SK-N-MC (cell line): ENCODE results near the gene EFS.

Experiments
- DNase-seq: peaks from one replicate; pipeline ENCODE4 v3.0.0-alpha.2; 2011; ENCODE audit warnings: low read depth, low spot score
- H3K27ac ChIP-seq: fragments of 200-600 bp; sonication (generic); 2 replicates; pipeline ENCODE4 v1.5.1; 2016; ENCODE audit warnings: mixed run types
- H3K36me3 ChIP-seq: fragments of 200-600 bp; sonication (generic); 2 replicates; pipeline ENCODE4 v1.6.1; 2017; ENCODE audit warnings: antibody characterized with exemption, low read length, mixed read lengths; ENCODE audit not compliant: insufficient read depth
- H3K4me3 ChIP-seq: fragments of 200-600 bp; sonication (generic); 2 replicates; pipeline ENCODE4 v1.5.1; 2016
- H3K9ac ChIP-seq: fragments of 200-600 bp; sonication (generic); 2 replicates; pipeline ENCODE4 v1.8.0; 2017; ENCODE audit warnings: mixed run types, mixed read lengths; ENCODE audit not compliant: insufficient read length
- H3K9me3 ChIP-seq: fragments of 200-600 bp; sonication (generic); 2 replicates; pipeline ENCODE4 v1.6.1; 2017; ENCODE audit warnings: low read depth, mild to moderate bottlenecking, antibody characterized with exemption, low read length, moderate library complexity, mixed read lengths
- EZH2 ChIP-seq: fragments of 200-600 bp; sonication (generic); IDR thresholded peaks from one replicate; pipeline ENCODE4 v1.6.1; 2017; ENCODE audit warnings: antibody characterized with exemption
- FOXP2 ChIP-seq: optimal IDR thresholded peaks from 2 replicates; pipeline ENCODE3; 2011; ENCODE audit warnings: mild to moderate bottlenecking, moderate library complexity; ENCODE audit not compliant: insufficient read depth; ENCODE audit errors: extremely low read length, control extremely low read depth
- POLR2AphosphoS5 ChIP-seq: IDR thresholded peaks from 2 replicates; pipeline ENCODE4 v1.6.1; 2012; ENCODE audit warnings: mild to moderate bottlenecking, low read depth, low read length, borderline replicate concordance

Gene EFS

GRCh38 chr14:23352506-23353432 lies 12.2 kb downstream of the EFS start, which contains the start of gene SLC22A17:
TSS of gene SLC22A17 (minus strand) at chr14:23352887.
- Histone ChIP-seq H3K36me3 (no peaks in the 10 kb centered on the region; the same call in 1 of the 2 replicates), H3K4me3 (peak within 1 kb of the TSS; percentile 85), H3K27ac (no peak within 1 kb of the TSS), H3K9me3 (no peaks in the 10 kb centered on the region), H3K9ac (peak within 1 kb of the TSS; percentile 56)
- peak; percentile 62; the same call in 1 of the 2 replicates for TF ChIP-seq POLR2AphosphoS5
- no peak for TF ChIP-seq EZH2
- no peak for TF ChIP-seq FOXP2
- no peak for DNase-seq

- no peaks in the 10 kb centered on the region for H3K9me3 ChIP-seq
- peak overlapping the region; percentile 56 for H3K9ac ChIP-seq
- H3K27ac ChIP-seq = no peak overlapping the region
- no peaks in the 10 kb centered on the region; the same call in 1 of the 2 replicates for H3K36me3 ChIP-seq
- no peak for DNase-seq
- no peak for TF ChIP-seq POLR2AphosphoS5
- TF ChIP-seq FOXP2 = no peak
- no peak for TF ChIP-seq EZH2
- peak overlapping the region; percentile 85 for H3K4me3 ChIP-seq
These were observed 13.1 kb downstream of the EFS start for GRCh38 chr14:23351681-23352505.

DNA sequence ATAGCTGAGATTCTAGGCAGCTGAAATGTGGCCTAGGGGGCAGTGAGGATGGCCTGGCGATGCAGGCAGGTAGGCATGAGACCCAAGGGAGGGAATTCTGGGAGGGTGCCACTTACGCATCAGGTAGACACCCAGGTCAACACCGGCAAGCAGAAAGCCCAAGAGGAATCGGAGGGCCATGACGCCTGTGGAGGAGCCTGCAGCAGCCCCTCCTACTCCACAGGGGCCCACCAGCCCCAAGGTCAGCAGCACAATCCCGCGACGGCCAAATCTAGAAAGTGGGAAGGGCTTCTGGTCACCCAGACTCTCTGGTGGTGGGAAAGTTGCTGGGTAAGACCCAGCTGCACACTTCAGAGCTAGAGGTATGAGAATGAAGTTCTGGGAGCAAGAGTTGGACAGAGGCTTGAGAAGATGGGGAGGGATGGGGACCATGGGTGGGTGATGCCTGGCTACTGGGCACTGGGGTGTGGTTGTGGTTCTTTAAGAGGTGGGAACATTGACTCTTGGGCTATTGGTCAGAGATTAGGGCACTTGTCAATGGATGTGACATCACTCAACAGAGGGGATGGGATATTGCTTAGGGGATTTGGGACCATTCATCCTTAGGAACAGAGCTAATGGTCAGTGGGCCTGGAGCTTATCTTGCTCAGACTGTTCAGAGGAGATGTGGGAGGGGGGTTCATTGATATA lies 15.7 kb downstream of the EFS start:
- H3K27ac ChIP-seq = no peak overlapping the region
- H3K9me3 ChIP-seq = no peaks in the 10 kb centered on the region
- H3K9ac ChIP-seq = no peak overlapping the region
- H3K4me3 ChIP-seq = no peak overlapping the region
- DNase-seq = no peak
- no peak for TF ChIP-seq FOXP2
- TF ChIP-seq POLR2AphosphoS5 = no peak
- no peak for TF ChIP-seq EZH2
- H3K36me3 ChIP-seq = no peaks in the 10 kb centered on the region

DNA sequence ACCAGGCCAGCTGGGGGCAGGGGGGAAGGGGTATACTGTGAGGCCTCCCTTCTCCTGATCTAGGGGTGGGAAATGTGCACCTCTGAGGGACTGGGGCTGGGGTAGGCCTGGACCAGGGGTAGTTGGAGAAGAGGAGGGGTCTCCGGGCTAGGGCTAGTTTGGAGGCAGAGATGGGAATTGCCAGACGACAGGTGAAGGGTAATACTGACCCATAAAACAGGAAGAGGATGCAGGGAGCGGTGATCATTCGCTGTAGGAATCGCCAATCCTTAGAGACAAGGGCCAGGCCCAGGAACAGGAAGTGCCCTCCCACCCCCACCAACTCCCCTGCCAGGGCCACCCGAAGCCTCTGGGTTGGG lies 16.7 kb downstream of the EFS start:
- Histone ChIP-seq H3K9me3 (no peaks in the 10 kb centered on the region), H3K9ac (no peak overlapping the region), H3K4me3 (no peak overlapping the region), H3K27ac (no peak overlapping the region), H3K36me3 (no peaks in the 10 kb centered on the region)
- no peak for TF ChIP-seq FOXP2
- no peak for TF ChIP-seq EZH2
- TF ChIP-seq POLR2AphosphoS5 = no peak
- DNase-seq = no peak

- no peak for DNase-seq
- TF ChIP-seq EZH2 = no peak
- TF ChIP-seq POLR2AphosphoS5 = no peak
- no peak for TF ChIP-seq FOXP2
- Histone ChIP-seq H3K9ac (no peak overlapping the region), H3K27ac (no peak overlapping the region), H3K36me3 (no peaks in the 10 kb centered on the region), H3K4me3 (no peak overlapping the region), H3K9me3 (no peaks in the 10 kb centered on the region)
These were observed 17.3 kb downstream of the EFS start for GRCh38 chr14:23347406-23348296.

DNA sequence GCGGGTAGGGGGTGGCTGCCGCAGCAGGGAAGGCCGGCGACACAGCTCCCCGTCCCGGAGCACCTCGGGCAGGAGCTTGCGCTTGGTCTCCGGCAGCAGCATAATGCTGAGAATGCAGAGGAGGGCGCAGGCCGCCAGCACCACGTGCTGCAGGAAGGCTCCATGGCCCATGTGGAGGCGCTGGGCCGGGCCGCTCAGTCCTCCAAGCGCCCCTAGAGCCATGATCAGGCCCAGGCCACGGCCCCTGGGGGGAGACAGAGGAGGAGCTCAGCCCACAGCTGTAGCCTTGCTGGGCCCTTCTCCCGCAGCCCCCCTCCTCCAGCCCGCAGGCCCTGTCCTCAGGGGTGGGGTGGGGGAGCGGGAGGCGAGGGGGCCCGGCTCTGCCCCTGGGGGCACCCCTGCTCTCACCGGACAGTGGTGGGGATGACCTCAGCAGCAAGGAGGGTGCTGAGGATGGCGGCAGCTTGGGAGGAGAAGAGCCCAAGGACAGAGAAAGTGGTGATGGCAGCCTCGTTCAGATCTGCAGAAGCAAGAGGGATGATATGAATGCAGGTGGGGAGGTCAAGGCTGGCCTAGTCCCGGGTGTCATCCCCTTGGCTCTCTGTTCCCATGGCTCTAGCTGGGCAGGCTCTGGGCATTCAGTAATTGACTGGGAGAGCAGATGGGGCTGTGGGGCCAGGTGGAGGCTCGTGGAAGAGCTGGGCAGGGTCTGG lies 18.1 kb downstream of the EFS start:
- DNase-seq = no peak
- Histone ChIP-seq H3K9me3 (no peaks in the 10 kb centered on the region), H3K9ac (no peak overlapping the region), H3K4me3 (no peak overlapping the region), H3K27ac (no peak overlapping the region), H3K36me3 (no peaks in the 10 kb centered on the region)
- no peak for TF ChIP-seq FOXP2
- no peak for TF ChIP-seq POLR2AphosphoS5
- no peak for TF ChIP-seq EZH2

GRCh38 chr14:23345987-23346692 lies 18.8 kb downstream of the EFS start:
- TF ChIP-seq EZH2 = no peak
- Histone ChIP-seq H3K36me3 (no peaks in the 10 kb centered on the region), H3K27ac (no peak overlapping the region), H3K9me3 (no peaks in the 10 kb centered on the region), H3K9ac (no peak overlapping the region), H3K4me3 (no peak overlapping the region)
- no peak for DNase-seq
